ENCODE data around the gene PCP4. TPM values are rescaled to one million over a fixed set of nuclear protein-coding genes. Genes with fewer than 3 reads are reported as not detected.

Gene PCP4
- total RNA-seq, 1 experiment from 2014 or later: 0.77 TPM

DNA sequence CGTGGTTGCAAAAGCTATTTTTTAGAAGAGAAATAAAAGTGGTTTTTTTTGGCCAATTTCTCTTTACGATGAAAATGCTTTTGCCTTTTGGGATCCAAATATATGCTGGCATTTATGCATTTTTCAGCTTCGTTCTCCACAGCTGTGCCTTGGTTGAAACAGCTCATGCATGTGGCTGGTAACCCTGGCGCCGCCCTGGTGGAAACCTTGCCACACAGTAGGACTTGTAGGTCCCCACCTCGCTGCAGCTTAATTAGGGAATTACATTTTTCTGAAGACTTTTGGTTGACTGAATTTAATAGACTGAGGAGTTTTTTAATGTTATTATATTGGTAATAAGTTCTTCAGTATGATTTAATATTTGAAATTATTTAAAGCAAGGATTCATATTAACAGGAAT is 12.7 kb upstream of the PCP4 start:
- Histone ChIP-seq H3K27me3 (ENCODE audit: insufficient read depth, low read length) (no peaks in the 10 kb centered on the region), H3K18ac (ENCODE audit: insufficient read length, low read depth, low read length) (no peak overlapping the region), H4K8ac (replicated peaks; ENCODE audit: insufficient read length, low read depth, low read length) (no peak overlapping the region), H3K4me2 (ENCODE audit: insufficient read depth, insufficient read length, low read length) (no peak overlapping the region), H4K5ac (ENCODE audit: insufficient read length, low read depth, low read length) (no peak overlapping the region), H2BK120ac (ENCODE audit: low read depth, low read length, poor library complexity, severe bottlenecking) (no peak overlapping the region), H2BK12ac (ENCODE audit: insufficient read length, low read depth, low read length) (no peak overlapping the region), H3K79me1 (ENCODE audit: insufficient read depth, low read depth, low read length, poor library complexity, severe bottlenecking) (no peaks in the 10 kb centered on the region), H3K79me2 (ENCODE audit: insufficient read depth, low read length) (no peaks in the 10 kb centered on the region), H2BK15ac (ENCODE audit: low read depth, low read length) (no peak overlapping the region), H3K4ac (ENCODE audit: low read depth, low read length) (no peak overlapping the region), H3K23ac (ENCODE audit: insufficient read length, low read depth, low read length) (no peak overlapping the region), H4K20me1 (ENCODE audit: control insufficient read depth, insufficient read depth, insufficient read length) (no peaks in the 10 kb centered on the region), H3K9ac (ENCODE audit: extremely low read depth, insufficient read length, low read length) (no peak overlapping the region), H2BK20ac (ENCODE audit: low read depth, low read length, poor library complexity, severe bottlenecking) (no peak overlapping the region), H3K4me1 (ENCODE audit: insufficient read depth, low read length) (peaks cover 5% of the 10 kb centered on the region; the same call in 1 of the 2 replicates), H3T11ph (ENCODE audit: low read length) (no peak overlapping the region), H4K91ac (ENCODE audit: insufficient read length, low read depth, low read length) (no peak overlapping the region), H2AFZ (ENCODE audit: low read length) (no peak overlapping the region), H3K56ac (ENCODE audit: insufficient read length, low read depth, low read length) (no peak overlapping the region), H3K14ac (ENCODE audit: insufficient read depth, low read length) (no peak overlapping the region), H3K9me3 (ENCODE audit: control insufficient read depth, low read depth, low read length) (no peaks in the 10 kb centered on the region), H2BK5ac (ENCODE audit: insufficient read length, low read length) (no peak overlapping the region), H3K27ac (ENCODE audit: insufficient read length, low read depth, low read length) (no peak overlapping the region), H2AK5ac (ENCODE audit: insufficient read length, low read length) (no peak overlapping the region), H3K23me2 (ENCODE audit: insufficient read length, low read depth, low read length, poor library complexity, severe bottlenecking) (no peaks in the 10 kb centered on the region)
- TF ChIP-seq, protein P1, sequence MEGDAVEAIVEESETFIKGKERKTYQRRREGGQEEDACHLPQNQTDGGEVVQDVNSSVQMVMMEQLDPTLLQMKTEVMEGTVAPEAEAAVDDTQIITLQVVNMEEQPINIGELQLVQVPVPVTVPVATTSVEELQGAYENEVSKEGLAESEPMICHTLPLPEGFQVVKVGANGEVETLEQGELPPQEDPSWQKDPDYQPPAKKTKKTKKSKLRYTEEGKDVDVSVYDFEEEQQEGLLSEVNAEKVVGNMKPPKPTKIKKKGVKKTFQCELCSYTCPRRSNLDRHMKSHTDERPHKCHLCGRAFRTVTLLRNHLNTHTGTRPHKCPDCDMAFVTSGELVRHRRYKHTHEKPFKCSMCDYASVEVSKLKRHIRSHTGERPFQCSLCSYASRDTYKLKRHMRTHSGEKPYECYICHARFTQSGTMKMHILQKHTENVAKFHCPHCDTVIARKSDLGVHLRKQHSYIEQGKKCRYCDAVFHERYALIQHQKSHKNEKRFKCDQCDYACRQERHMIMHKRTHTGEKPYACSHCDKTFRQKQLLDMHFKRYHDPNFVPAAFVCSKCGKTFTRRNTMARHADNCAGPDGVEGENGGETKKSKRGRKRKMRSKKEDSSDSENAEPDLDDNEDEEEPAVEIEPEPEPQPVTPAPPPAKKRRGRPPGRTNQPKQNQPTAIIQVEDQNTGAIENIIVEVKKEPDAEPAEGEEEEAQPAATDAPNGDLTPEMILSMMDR (conservative IDR thresholded peaks at IDR 0.05): peak; percentile 53
- DNase-seq: no peak
- WGBS (ENCODE audit: extremely low coverage, insufficient read length, low lambda C conversion rate): no CpG with 5 or more reads among the region's 6 CpGs
- Mint-ChIP-seq H3K27me3 (ENCODE audit: low read depth) (no peaks in the 10 kb centered on the region; the same call in 1 of the 2 replicates), H3K36me3 (ENCODE audit: insufficient read depth in 1 of 3, low read depth in 3 of 3) (peaks cover 4 to 14% (median 6%) of the 10 kb centered on the region in 3 experiments; a peak in 6 of 7 replicates), H3K4me3 (no peak overlapping the region), H3K9me3 (peaks cover 8 to 14% of the 10 kb centered on the region in 2 experiments), H3K4me1 (peaks cover 15 to 19% of the 10 kb centered on the region in 2 experiments), H3K27ac (no peak overlapping the region)

Measured in H9 (cell line).